GM23338 (cell line): ENCODE results near the gene BCAS3. TPM values are rescaled to one million over a fixed set of nuclear protein-coding genes. Genes with fewer than 3 reads are reported as not detected.

Experiments used
- ATAC-seq: fragments of 200-7000 bp; cut with Tn5 transposase; 3 replicates; pipeline ENCODE4 v1.9.1; 2020
- DNase-seq: peaks from one replicate; pipeline ENCODE4 v3.0.0-alpha.2; 2015; ENCODE audit warnings: low spot score
- H2AFZ ChIP-seq: fragments of 200-600 bp; sonication (generic); 2 replicates; pipeline ENCODE4 v1.8.0; 2016; ENCODE audit warnings: antibody characterized with exemption, mild to moderate bottlenecking, moderate library complexity
- H3F3A ChIP-seq: fragments of 200-600 bp; sonication (generic); replicated peaks from 2 replicates; pipeline ENCODE4 v1.8.0; 2017; ENCODE audit warnings: antibody characterized with exemption, mixed run types, low read depth
- H3K27ac ChIP-seq: fragments of 200-600 bp; sonication (generic); 2 replicates; pipeline ENCODE4 v1.6.1; 2016; ENCODE audit warnings: low read depth
- H3K27me3 ChIP-seq: fragments of 200-600 bp; sonication (generic); 2 replicates; pipeline ENCODE4 v1.8.0; 2016; ENCODE audit warnings: mild to moderate bottlenecking, mixed run types, moderate library complexity; ENCODE audit not compliant: insufficient read depth
- H3K36me3 ChIP-seq: fragments of 200-600 bp; sonication (generic); 2 replicates; pipeline ENCODE4 v1.8.0; 2016; ENCODE audit warnings: mild to moderate bottlenecking; ENCODE audit not compliant: insufficient read depth
- H3K4me1 ChIP-seq: fragments of 200-600 bp; sonication (generic); 2 replicates; pipeline ENCODE4 v1.8.0; 2016; ENCODE audit warnings: mild to moderate bottlenecking, moderate library complexity; ENCODE audit not compliant: insufficient read depth
- H3K4me2 ChIP-seq: fragments of 200-600 bp; sonication (generic); 2 replicates; pipeline ENCODE4 v1.7.1; 2017; ENCODE audit warnings: mixed run types
- H3K4me3 ChIP-seq: fragments of 200-600 bp; sonication (generic); 2 replicates; pipeline ENCODE4 v1.6.1; 2016; ENCODE audit warnings: mixed run types
- H3K79me2 ChIP-seq: fragments of 200-600 bp; sonication (generic); replicated peaks from 2 replicates; pipeline ENCODE4 v1.8.0; 2017; ENCODE audit warnings: mild to moderate bottlenecking; ENCODE audit not compliant: insufficient read depth
- H3K9me2 ChIP-seq: fragments of 200-600 bp; sonication (generic); 2 replicates; pipeline ENCODE4 v1.8.0; 2017; ENCODE audit not compliant: insufficient read depth
- H4K20me1 ChIP-seq: fragments of 200-600 bp; sonication (generic); replicated peaks from 2 replicates; pipeline ENCODE4 v1.8.0; 2017; ENCODE audit warnings: mild to moderate bottlenecking; ENCODE audit not compliant: insufficient read depth
- H3K27ac Mint-ChIP-seq: 2 replicates; pipeline ENCODE4 v1.8.0; 2020; ENCODE audit warnings: inconsistent platforms, mild to moderate bottlenecking, moderate library complexity, mixed read lengths
- H3K27me3 Mint-ChIP-seq: 3 replicates; pipeline ENCODE4 v1.8.0; 2022; ENCODE audit warnings: low read depth, mild to moderate bottlenecking, moderate library complexity, mixed read lengths, inconsistent platforms; ENCODE audit not compliant: insufficient read depth, poor library complexity
- H3K36me3 Mint-ChIP-seq: 3 replicates; pipeline ENCODE4 v1.8.0; 2021; ENCODE audit warnings: low read depth, mild to moderate bottlenecking, inconsistent platforms, moderate library complexity, mixed read lengths
- H3K4me1 Mint-ChIP-seq: 3 replicates; pipeline ENCODE4 v1.8.0; 2020; ENCODE audit warnings: mild to moderate bottlenecking, inconsistent platforms, mixed read lengths
- H3K4me3 Mint-ChIP-seq: 3 replicates; pipeline ENCODE4 v1.8.0; 2021; ENCODE audit warnings: moderate library complexity, mild to moderate bottlenecking, inconsistent platforms, mixed read lengths
- H3K9me3 Mint-ChIP-seq: 3 replicates; pipeline ENCODE4 v1.8.0; 2020; ENCODE audit warnings: moderate library complexity, mild to moderate bottlenecking, inconsistent platforms, mixed read lengths
- CREB1 ChIP-seq: fragments of 250-450 bp; sonication (Bioruptor Pico); IDR thresholded peaks from 2 replicates; pipeline ENCODE4 v1.5.0; 2020; ENCODE audit warnings: low read depth, mild to moderate bottlenecking, moderate library complexity
- ETS1 ChIP-seq: IDR thresholded peaks from 2 replicates; pipeline ENCODE4 v1.6.1; 2016; ENCODE audit warnings: antibody characterized with exemption
- EZH2 ChIP-seq: fragments of 200-600 bp; sonication (generic); IDR thresholded peaks from one replicate; pipeline ENCODE4 v1.8.0; 2017; ENCODE audit warnings: antibody characterized with exemption, mild to moderate bottlenecking, low read depth; ENCODE audit not compliant: unreplicated experiment
- EZH2phosphoT487 ChIP-seq: fragments of 200-600 bp; sonication (generic); IDR thresholded peaks from one replicate; pipeline ENCODE4 v1.8.1; 2018; ENCODE audit warnings: antibody characterized with exemption; ENCODE audit not compliant: unreplicated experiment
- JUNB ChIP-seq: IDR thresholded peaks from one replicate; pipeline ENCODE4 v1.6.1; 2016; ENCODE audit warnings: antibody characterized with exemption; ENCODE audit not compliant: unreplicated experiment
- NANOG ChIP-seq: IDR thresholded peaks from 2 replicates; pipeline ENCODE4 v1.6.1; 2016; ENCODE audit warnings: antibody characterized with exemption, borderline replicate concordance
- POLR2AphosphoS5 ChIP-seq: IDR thresholded peaks from 2 replicates; pipeline ENCODE4 v1.6.1; 2016; ENCODE audit warnings: antibody characterized with exemption, low read depth
- STAT1 ChIP-seq: IDR thresholded peaks from one replicate; pipeline ENCODE4 v1.6.1; 2016; ENCODE audit warnings: antibody characterized with exemption; ENCODE audit not compliant: unreplicated experiment
- ZNF114 ChIP-seq: fragments of 250-450 bp; sonication (Bioruptor Pico); IDR thresholded peaks from 2 replicates; pipeline ENCODE4 v1.5.0; 2020; ENCODE audit warnings: mild to moderate bottlenecking, moderate library complexity
- ZNF331 ChIP-seq: fragments of 250-450 bp; sonication (Bioruptor Pico); IDR thresholded peaks from 2 replicates; pipeline ENCODE4 v1.5.0; 2020; ENCODE audit warnings: low read depth, mild to moderate bottlenecking, moderate library complexity
- ZNF462 ChIP-seq: fragments of 250-450 bp; sonication (Bioruptor Pico); IDR thresholded peaks from 2 replicates; pipeline ENCODE4 v1.5.0; 2020; ENCODE audit warnings: mild to moderate bottlenecking, moderate library complexity
- polyA plus RNA-seq: library from polyadenylated mRNA; unstranded; fragments of >200 nt; fragmentation: Nextera tagmentation; extraction: Ambion mirVana; gene quantifications from 2 replicates; pipeline ENCODE4 v1.2.1, GENCODE V29; 2016
- total RNA-seq: library from RNA; depleted of rRNA; stranded (reverse); fragments of >200 nt; shearing (Covaris generic); gene quantifications from 2 replicates; pipeline ENCODE4 v1.2.3, GENCODE V29; 2014
- TF ChIP-seq, protein P1 (sequence below), 2 experiments: fragments of 200-600 bp in 1 of 2; sonication (generic) in 1 of 2; conservative IDR thresholded peaks; 2 replicates each; pipeline versions ENCODE4 v1.5.1 to v1.6.1; 2016 to 2017; ENCODE audit warnings: antibody characterized with exemption in 2 of 2, low read depth in 2 of 2, mild to moderate bottlenecking in 2 of 2, moderate library complexity in 1 of 2

The BCAS3 gene
- total and polyA plus RNA-seq, 2 experiments from 2014 or later: 8.2 to 28.0 TPM

GRCh38 chr17:60941571-60941970 is 263.9 kb downstream of the BCAS3 start:
- Mint-ChIP-seq H3K27me3 (no peaks in the 10 kb centered on the region), H3K4me3 (no peak overlapping the region), H3K27ac (no peak overlapping the region), H3K9me3 (no peaks in the 10 kb centered on the region), H3K36me3 (no peaks in the 10 kb centered on the region), H3K4me1 (no peaks in the 10 kb centered on the region)
- H3F3A ChIP-seq: no peaks in the 10 kb centered on the region
- H3K4me1 ChIP-seq: no peaks in the 10 kb centered on the region
- H3K79me2 ChIP-seq: no peaks in the 10 kb centered on the region
- no peaks in the 10 kb centered on the region for H4K20me1 ChIP-seq
- ATAC-seq (no peak), DNase-seq (no peak)
- no peaks in the 10 kb centered on the region for H3K9me2 ChIP-seq
- no peak overlapping the region for H3K27ac ChIP-seq
- no peaks in the 10 kb centered on the region for H3K36me3 ChIP-seq
- TF ChIP-seq ZNF114 (CRISPR knock-in tag) (no peak), STAT1 (no peak), ZNF462 (no peak), JUNB (no peak), ETS1 (no peak)
- H3K27me3 ChIP-seq: no peaks in the 10 kb centered on the region
- H3K4me2 ChIP-seq: no peak overlapping the region
- no peak overlapping the region for H2AFZ ChIP-seq
- no peak overlapping the region for H3K4me3 ChIP-seq

- H4K20me1 ChIP-seq: no peaks in the 10 kb centered on the region
- Mint-ChIP-seq H3K9me3 (no peaks in the 10 kb centered on the region), H3K36me3 (no peaks in the 10 kb centered on the region), H3K27ac (no peak overlapping the region), H3K27me3 (no peaks in the 10 kb centered on the region), H3K4me1 (no peaks in the 10 kb centered on the region), H3K4me3 (no peak overlapping the region)
- no peak overlapping the region for H3K27ac ChIP-seq
- H3K4me1 ChIP-seq: no peaks in the 10 kb centered on the region
- no peaks in the 10 kb centered on the region for H3K79me2 ChIP-seq
- H3K27me3 ChIP-seq: no peaks in the 10 kb centered on the region
- H3F3A ChIP-seq: no peaks in the 10 kb centered on the region
- H3K36me3 ChIP-seq: no peaks in the 10 kb centered on the region
- no peaks in the 10 kb centered on the region for H3K9me2 ChIP-seq
- no peak overlapping the region for H3K4me3 ChIP-seq
- H3K4me2 ChIP-seq: no peak overlapping the region
- ATAC-seq (no peak), DNase-seq (no peak)
- no peak overlapping the region for H2AFZ ChIP-seq
- TF ChIP-seq EZH2: no peak
- no peak for TF ChIP-seq STAT1
- no peak for TF ChIP-seq CREB1 (CRISPR knock-in tag)
- TF ChIP-seq EZH2phosphoT487: no peak
- TF ChIP-seq JUNB: no peak
- no peak for TF ChIP-seq NANOG
- no peak for TF ChIP-seq ZNF331 (CRISPR knock-in tag)
- no peak for TF ChIP-seq POLR2AphosphoS5
- TF ChIP-seq, protein P1, sequence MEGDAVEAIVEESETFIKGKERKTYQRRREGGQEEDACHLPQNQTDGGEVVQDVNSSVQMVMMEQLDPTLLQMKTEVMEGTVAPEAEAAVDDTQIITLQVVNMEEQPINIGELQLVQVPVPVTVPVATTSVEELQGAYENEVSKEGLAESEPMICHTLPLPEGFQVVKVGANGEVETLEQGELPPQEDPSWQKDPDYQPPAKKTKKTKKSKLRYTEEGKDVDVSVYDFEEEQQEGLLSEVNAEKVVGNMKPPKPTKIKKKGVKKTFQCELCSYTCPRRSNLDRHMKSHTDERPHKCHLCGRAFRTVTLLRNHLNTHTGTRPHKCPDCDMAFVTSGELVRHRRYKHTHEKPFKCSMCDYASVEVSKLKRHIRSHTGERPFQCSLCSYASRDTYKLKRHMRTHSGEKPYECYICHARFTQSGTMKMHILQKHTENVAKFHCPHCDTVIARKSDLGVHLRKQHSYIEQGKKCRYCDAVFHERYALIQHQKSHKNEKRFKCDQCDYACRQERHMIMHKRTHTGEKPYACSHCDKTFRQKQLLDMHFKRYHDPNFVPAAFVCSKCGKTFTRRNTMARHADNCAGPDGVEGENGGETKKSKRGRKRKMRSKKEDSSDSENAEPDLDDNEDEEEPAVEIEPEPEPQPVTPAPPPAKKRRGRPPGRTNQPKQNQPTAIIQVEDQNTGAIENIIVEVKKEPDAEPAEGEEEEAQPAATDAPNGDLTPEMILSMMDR (conservative IDR thresholded peaks at IDR 0.05; ENCODE audit: low read depth in 2 of 2): no peak
These were observed 267.1 kb downstream of the BCAS3 start for GRCh38 chr17:60944751-60945150.
